SIG-M5 treated with dmso at 0.1 percent for 504 hours (cell line): Measurements from ENCODE around the gene WWOX.

ENCODE experiments used
- DNase-seq: peaks from one replicate; lab custom pipeline; 2025; ENCODE audit not compliant: unreplicated experiment; lab: John Stamatoyannopoulos, UW

The WWOX gene

GRCh38 chr16:79069121-79069520, 969.7 kb downstream of the WWOX start:
- no peak for DNase-seq

DNA sequence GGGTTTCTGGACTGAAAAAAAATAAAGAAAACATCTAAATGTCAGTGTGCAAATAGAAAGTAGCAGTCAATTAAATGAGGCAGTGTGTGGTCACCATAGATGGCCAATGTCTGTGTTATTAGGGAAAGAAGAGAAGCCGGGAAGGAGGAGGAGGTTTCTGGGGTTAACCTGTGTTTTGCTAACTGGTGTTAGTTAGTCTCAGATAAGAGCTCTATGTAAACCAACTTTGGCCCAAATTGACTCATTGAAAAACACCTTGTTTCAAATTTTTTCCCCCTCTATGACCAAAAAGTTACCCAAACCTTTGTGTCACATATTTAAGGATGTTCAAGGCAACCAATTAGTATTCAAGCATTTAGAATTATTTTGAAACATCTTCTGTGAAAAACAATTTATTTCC, 970.2 kb downstream of the WWOX start:
- no peak for DNase-seq

DNA sequence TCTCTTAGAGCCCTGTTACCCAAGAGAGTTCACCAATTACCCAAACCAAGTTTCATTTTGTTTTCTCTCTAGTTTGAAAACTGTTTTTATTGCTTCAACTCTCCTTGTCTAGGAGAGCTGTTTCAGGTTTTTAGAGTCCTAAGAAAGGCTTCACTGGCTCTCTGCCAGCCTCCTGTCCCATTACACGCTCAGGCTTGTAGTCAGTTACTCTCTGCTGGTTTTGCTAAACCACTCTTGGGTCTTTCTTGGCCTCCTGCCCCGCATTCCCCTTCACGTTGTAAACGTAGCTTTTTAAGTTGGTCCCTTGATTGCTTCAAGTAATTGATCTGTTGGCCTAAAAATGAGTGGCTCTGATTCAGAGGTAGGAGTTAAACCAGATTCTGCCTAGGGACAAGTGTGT, 972.0 kb downstream of the WWOX start:
- no peak for DNase-seq

DNA sequence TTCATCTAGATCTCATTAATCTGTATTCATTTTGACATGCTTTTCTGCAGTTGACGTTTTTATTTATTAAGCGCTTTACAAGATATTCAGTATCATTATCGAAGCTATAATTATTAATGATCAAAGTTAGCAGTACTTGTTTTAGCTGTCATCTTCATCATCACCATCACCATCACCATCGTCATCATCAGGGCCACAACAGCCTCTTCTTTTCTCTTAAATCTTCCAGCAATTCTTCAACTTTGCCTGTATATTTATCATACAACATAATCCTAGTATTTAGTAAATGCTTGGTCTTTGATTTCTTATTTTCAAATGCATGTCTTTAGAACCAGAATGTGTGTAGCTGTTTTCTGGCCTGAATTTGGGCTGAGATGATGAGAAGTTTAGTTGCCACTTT, 973.1 kb downstream of the WWOX start:
- no peak for DNase-seq

DNA sequence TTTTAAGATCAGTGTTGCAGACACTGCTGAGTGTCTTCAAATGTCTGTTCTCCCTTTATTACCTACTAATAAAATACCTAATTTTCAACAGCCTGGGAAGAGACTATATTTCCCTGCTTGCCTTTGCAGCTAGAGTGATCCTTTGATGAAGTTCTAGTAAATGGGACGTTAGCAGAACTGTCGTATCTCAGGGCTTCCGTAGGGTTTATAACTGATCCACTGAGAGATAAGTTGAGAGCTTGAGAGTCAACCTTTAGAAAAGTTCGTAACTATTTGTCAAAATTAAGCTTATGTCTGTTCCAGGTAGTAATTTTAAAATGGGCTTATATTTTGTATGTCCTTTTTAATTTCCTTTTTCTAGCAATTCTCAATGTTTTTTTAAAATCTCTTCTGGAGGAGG, 974.1 kb downstream of the WWOX start:
- no peak for DNase-seq

GRCh38 chr16:79074541-79074940, 975.1 kb downstream of the WWOX start:
- no peak for DNase-seq

DNA sequence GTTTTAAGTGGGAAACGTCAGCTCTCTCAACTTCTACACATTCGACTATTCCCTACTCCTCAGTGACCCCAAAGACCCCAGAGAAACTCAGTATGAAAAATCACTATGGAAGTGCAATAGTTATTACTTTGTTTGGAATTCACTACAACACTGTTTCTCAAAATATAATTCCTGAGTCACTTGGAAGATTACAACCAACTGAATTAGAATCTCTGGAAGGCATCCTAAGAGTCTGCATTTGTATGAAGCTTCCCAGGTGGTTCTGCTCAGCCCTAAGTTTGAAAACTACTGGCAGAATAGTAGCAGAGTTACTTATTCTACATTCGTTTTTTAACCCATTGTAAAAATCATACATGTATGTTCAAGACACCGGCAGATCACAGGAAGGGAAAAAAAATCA, 975.5 kb downstream of the WWOX start:
- no peak for DNase-seq

- DNase-seq = no peak
Measured at GRCh38 chr16:79076047-79076767, 976.8 kb downstream of the WWOX start.

DNA sequence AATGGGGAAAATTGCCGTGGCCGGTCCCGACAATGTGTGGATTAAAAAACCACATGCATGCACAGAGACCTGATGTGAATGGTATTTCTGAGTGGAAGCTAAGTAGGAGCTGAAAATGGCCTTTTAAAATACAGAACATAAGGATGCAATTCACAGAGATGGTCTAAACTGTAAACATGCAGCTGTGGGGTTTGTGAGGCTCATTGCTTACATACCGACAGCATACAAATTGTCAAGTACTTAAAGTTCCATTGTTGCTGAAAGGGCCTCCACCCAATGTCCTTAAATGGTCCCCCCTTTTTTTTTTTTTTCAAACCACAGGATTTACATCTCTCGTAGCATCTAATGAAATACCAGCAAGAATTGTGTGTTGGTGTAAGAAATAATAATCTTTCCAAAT, 977.9 kb downstream of the WWOX start:
- no peak for DNase-seq

DNA sequence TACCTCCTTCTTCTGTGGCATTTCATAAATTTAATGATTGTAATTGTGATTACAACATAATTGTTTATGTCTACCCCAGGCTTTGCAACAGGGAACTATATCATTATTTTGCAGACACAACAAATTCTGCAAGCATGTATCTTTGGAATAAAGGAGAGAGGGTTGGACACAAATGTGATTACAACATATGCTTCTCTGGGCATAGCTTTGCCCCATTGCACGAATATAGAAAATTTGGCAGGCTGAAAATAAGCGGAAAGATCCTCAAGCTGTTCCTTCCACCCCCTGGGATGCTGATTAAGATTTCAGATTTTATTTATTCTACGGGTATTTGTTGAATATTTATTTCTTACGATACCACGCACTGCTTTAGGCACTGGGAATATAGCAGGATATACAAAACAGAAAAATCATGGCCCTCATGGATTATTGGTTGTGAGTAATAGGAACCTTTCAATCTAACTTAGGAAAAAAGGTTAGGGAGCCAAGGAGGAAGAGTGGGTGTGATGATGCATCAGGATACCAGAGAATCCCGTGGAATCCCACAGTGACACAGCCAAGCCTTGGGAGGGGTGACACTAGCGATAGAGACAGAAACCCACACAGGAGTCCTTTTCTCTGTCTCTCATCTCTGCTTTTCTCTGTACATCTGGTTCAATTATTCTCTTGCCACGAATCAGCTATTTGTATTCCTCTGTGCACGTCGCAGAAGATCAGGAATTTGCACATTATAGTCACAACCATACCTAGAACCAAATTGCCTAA, 980.4 kb downstream of the WWOX start:
- DNase-seq = no peak

DNA sequence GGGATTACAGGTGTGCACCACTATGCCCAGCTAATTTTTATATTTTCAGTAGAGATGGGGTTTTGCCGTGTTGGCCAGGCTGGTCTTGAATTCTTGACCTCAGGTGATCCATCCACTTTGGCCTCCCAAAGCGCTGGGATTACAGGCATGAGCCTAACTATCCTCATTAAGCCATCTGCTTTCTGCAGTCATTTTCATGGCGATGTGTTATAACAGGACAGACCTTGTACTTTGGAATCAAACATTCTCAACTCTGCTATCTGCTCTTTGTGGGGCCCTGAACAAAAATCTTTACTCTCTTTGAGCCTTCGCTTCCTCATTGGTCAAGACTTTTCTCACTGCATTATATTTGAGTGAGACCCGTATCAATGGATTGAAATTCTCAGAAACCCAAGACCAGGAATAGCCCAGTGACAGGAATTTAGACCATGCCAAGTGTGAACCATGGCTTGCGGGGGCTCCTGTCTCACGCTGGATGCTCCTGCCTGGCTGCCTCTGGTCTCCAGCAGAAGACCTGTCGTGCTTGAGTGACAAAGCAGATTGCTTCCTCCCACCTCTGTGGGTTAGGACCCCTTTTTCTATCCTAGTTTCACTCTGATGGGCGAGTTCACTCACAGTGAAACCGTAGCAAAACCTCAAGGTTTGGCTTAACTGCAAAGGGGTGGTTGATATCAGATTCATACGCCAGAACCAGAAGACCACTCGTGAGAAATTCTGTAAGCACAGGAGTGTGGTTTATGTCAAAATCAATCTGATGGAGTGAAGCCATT, 982.0 kb downstream of the WWOX start:
- DNase-seq = no peak

- DNase-seq = no peak
Measured at GRCh38 chr16:79082970-79083369, 983.5 kb downstream of the WWOX start.

GRCh38 chr16:79083508-79084299, 984.2 kb downstream of the WWOX start:
- peak; percentile 25 for DNase-seq

GRCh38 chr16:79088971-79089370, 989.5 kb downstream of the WWOX start:
- no peak for DNase-seq

DNA sequence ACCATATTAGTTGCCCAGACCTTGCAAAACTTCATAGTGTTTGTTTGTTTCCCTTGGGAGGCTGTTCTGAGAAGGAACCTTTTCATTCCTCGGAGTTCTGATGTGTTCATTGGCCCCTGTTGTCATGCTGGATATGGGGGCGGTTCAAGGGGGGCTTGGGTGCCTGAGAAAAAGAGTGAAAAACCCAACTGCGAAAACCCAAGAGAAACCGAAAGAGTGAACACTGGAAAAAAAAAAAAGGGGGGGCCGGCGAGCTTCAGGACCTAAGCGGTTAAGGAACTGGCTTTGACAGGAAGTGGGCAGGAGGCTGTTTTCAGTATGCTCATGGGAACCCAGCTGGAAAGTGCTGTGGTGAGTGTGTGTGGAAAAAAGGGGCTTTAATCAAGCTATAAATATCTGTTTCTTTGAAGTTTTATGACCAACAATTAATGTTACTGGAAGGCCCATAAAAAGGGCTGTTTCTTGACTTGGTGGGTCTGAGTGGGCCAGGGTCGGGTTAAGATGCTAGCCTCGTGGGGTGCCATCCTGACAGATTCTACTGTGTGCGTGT, 990.4 kb downstream of the WWOX start:
- peak; percentile 86 for DNase-seq

GRCh38 chr16:79090966-79091365, 991.5 kb downstream of the WWOX start:
- DNase-seq = no peak

DNA sequence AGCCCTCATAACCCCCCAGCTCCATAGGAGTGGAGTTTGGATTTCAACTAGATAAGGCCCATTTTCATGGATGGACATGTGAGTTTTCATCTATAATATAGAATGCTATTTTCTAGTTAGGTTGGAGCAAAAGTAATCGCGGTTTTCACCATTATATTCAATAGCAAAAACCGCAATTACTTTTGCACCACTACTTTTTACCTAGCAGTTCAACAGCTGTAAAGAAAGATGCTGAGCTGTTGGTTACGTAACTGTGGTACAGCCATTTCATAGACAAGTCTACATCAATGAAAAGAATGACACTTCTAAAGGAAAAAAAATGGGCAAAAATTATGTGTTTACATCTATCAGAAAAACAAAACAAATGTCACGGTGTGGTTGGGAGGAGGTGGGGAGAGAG, 993.4 kb downstream of the WWOX start:
- peak; percentile 37 for DNase-seq

GRCh38 chr16:79093554-79093967, 994.1 kb downstream of the WWOX start:
- peak; percentile 92 for DNase-seq

GRCh38 chr16:79096246-79096645, 996.8 kb downstream of the WWOX start:
- no peak for DNase-seq

GRCh38 chr16:79097166-79097565, 997.7 kb downstream of the WWOX start:
- no peak for DNase-seq

DNA sequence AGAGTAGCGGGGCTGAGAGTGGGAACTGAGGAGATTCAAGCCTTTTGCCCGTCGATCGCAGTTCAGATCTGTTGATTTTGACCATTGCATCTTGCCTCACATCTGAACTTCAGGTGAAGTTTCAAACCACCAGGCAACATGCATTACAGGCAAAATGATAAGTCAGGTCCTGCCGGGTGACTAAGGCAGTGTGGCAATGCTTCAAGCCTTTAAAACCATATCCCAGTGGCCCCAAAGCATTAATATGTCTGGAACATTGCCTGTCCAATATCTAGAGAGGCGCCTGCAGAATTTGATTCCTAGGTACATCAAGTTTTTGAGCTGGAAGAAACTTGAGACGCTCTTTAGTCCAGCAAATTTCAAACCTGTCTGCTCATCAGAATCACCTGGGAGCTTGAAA, 998.3 kb downstream of the WWOX start:
- no peak for DNase-seq
